Mesendoderm (in vitro differentiated cells): ENCODE measurements around the gene UQCRFS1.

Source experiments
- DNase-seq: peaks from one replicate; pipeline ENCODE4 v3.0.0; 2013
- H2AK5ac ChIP-seq: 2 replicates; pipeline ENCODE4 v1.6.1; 2013; ENCODE audit warnings: low read length, inconsistent platforms
- H2BK120ac ChIP-seq: 2 replicates; pipeline ENCODE4 v1.6.1; 2013; ENCODE audit warnings: low read depth, mild to moderate bottlenecking, low read length, moderate library complexity, mixed read lengths
- H2BK15ac ChIP-seq: replicated peaks from 2 replicates; pipeline ENCODE4 v1.6.1; 2013; ENCODE audit warnings: low read depth, mild to moderate bottlenecking, moderate library complexity
- H2BK5ac ChIP-seq: 2 replicates; pipeline ENCODE4 v1.6.1; 2013; ENCODE audit warnings: low read length, inconsistent platforms
- H3K18ac ChIP-seq: 2 replicates; pipeline ENCODE4 v1.6.1; 2013; ENCODE audit warnings: mild to moderate bottlenecking, low read length, mixed read lengths
- H3K23ac ChIP-seq: one replicate; pipeline ENCODE4 v1.6.1; 2013; ENCODE audit warnings: low read length
- H3K27ac ChIP-seq: 2 replicates; pipeline ENCODE4 v1.5.1; 2013; ENCODE audit warnings: low read depth, mild to moderate bottlenecking, inconsistent platforms, low read length, moderate library complexity
- H3K27me3 ChIP-seq: 2 replicates; pipeline ENCODE4 v1.6.1; 2013; ENCODE audit warnings: low read length, control low read depth, mild to moderate bottlenecking, inconsistent platforms; ENCODE audit not compliant: insufficient read depth, poor library complexity
- H3K36me3 ChIP-seq: 2 replicates; pipeline ENCODE4 v1.6.1; 2013; ENCODE audit warnings: low read length, inconsistent platforms; ENCODE audit not compliant: control insufficient read depth, insufficient read depth
- H3K4ac ChIP-seq: one replicate; pipeline ENCODE4 v1.6.1; 2013; ENCODE audit warnings: low read depth, mild to moderate bottlenecking, low read length, moderate library complexity
- H3K4me1 ChIP-seq: 2 replicates; pipeline ENCODE4 v1.6.1; 2013; ENCODE audit warnings: low read depth, low read length, inconsistent platforms; ENCODE audit not compliant: control insufficient read depth
- H3K4me2 ChIP-seq: 2 replicates; pipeline ENCODE4 v1.6.1; 2013; ENCODE audit warnings: low read length
- H3K4me3 ChIP-seq: 2 replicates; pipeline ENCODE4 v1.5.1; 2013; ENCODE audit warnings: mild to moderate bottlenecking, low read length
- H3K56ac ChIP-seq: one replicate; pipeline ENCODE4 v1.6.1; 2013; ENCODE audit warnings: low read length
- H3K79me1 ChIP-seq: 2 replicates; pipeline ENCODE4 v1.6.1; 2013; ENCODE audit warnings: low read length, inconsistent platforms
- H3K79me2 ChIP-seq: 2 replicates; pipeline ENCODE4 v1.6.1; 2013; ENCODE audit warnings: mild to moderate bottlenecking, low read length; ENCODE audit not compliant: control insufficient read depth, insufficient read depth
- H3K9ac ChIP-seq: 2 replicates; pipeline ENCODE4 v1.6.1; 2013; ENCODE audit warnings: low read length, inconsistent platforms
- H4K5ac ChIP-seq: one replicate; pipeline ENCODE4 v1.6.1; 2013; ENCODE audit warnings: low read length
- H4K8ac ChIP-seq: one replicate; pipeline ENCODE4 v1.6.1; 2013; ENCODE audit warnings: low read depth, mild to moderate bottlenecking, control low read depth, low read length, moderate library complexity
- WGBS: extraction: QIAGEN DNeasy Blood & Tissue Kit; methylation state at CpG from one replicate; pipeline ENCODE4 v1.1.7; 2013; ENCODE audit warnings: low lambda C conversion rate, missing lambda C conversion rate; ENCODE audit not compliant: insufficient coverage; ENCODE audit errors: extremely low coverage; 5-methylcytosine and 5-hydroxymethylcytosine counted together

The UQCRFS1 gene

GRCh38 chr19:29247471-29247870 lies 34.5 kb upstream of the UQCRFS1 start:
- no peak overlapping the region for H3K4ac ChIP-seq
- no peaks in the 10 kb centered on the region for H3K27me3 ChIP-seq
- H3K4me2 ChIP-seq: no peak overlapping the region
- H3K56ac ChIP-seq: no peak overlapping the region
- no peak overlapping the region for H3K4me3 ChIP-seq
- WGBS: no CpG with 5 or more reads among the region's 9 CpGs
- no peak overlapping the region for H3K18ac ChIP-seq
- no peak overlapping the region for H4K5ac ChIP-seq
- H3K4me1 ChIP-seq: no peaks in the 10 kb centered on the region
- no peak overlapping the region for H3K23ac ChIP-seq
- no peak overlapping the region for H4K8ac ChIP-seq
- no peak overlapping the region for H2BK120ac ChIP-seq
- H3K27ac ChIP-seq: no peak overlapping the region
- H2AK5ac ChIP-seq: no peak overlapping the region
- H2BK5ac ChIP-seq: no peak overlapping the region
- H3K79me1 ChIP-seq: no peaks in the 10 kb centered on the region
- H3K36me3 ChIP-seq: no peaks in the 10 kb centered on the region
- H3K9ac ChIP-seq: no peak overlapping the region
- DNase-seq: no peak
- H3K79me2 ChIP-seq: no peaks in the 10 kb centered on the region
- H2BK15ac ChIP-seq: no peak overlapping the region

GRCh38 chr19:29247051-29247450 lies 34.1 kb upstream of the UQCRFS1 start:
- H3K56ac ChIP-seq: no peak overlapping the region
- H3K36me3 ChIP-seq: no peaks in the 10 kb centered on the region
- H2BK5ac ChIP-seq: no peak overlapping the region
- H3K27ac ChIP-seq: no peak overlapping the region
- no peak overlapping the region for H3K4me2 ChIP-seq
- DNase-seq: no peak
- H3K79me2 ChIP-seq: no peaks in the 10 kb centered on the region
- WGBS: no CpG with 5 or more reads among the region's 3 CpGs
- H3K4me3 ChIP-seq: no peak overlapping the region
- no peak overlapping the region for H3K9ac ChIP-seq
- H3K4me1 ChIP-seq: no peaks in the 10 kb centered on the region
- no peak overlapping the region for H2AK5ac ChIP-seq
- no peak overlapping the region for H3K4ac ChIP-seq
- no peaks in the 10 kb centered on the region for H3K27me3 ChIP-seq
- no peak overlapping the region for H4K8ac ChIP-seq
- no peak overlapping the region for H2BK120ac ChIP-seq
- no peak overlapping the region for H4K5ac ChIP-seq
- no peak overlapping the region for H3K23ac ChIP-seq
- H3K79me1 ChIP-seq: no peaks in the 10 kb centered on the region
- H3K18ac ChIP-seq: no peak overlapping the region
- no peak overlapping the region for H2BK15ac ChIP-seq

- H2BK120ac ChIP-seq: no peak overlapping the region
- no peak overlapping the region for H2BK15ac ChIP-seq
- H3K18ac ChIP-seq: no peak overlapping the region
- H3K4ac ChIP-seq: no peak overlapping the region
- no peaks in the 10 kb centered on the region for H3K79me2 ChIP-seq
- no peak overlapping the region for H3K56ac ChIP-seq
- H3K79me1 ChIP-seq: no peaks in the 10 kb centered on the region
- H3K27me3 ChIP-seq: no peaks in the 10 kb centered on the region
- WGBS: no CpG with 5 or more reads among the region's 6 CpGs
- H3K36me3 ChIP-seq: no peaks in the 10 kb centered on the region
- H3K9ac ChIP-seq: no peak overlapping the region
- H4K5ac ChIP-seq: no peak overlapping the region
- no peak overlapping the region for H3K4me3 ChIP-seq
- H3K4me2 ChIP-seq: no peak overlapping the region
- H2AK5ac ChIP-seq: no peak overlapping the region
- no peak overlapping the region for H3K27ac ChIP-seq
- no peak overlapping the region for H4K8ac ChIP-seq
- no peak overlapping the region for H3K23ac ChIP-seq
- H2BK5ac ChIP-seq: no peak overlapping the region
- no peaks in the 10 kb centered on the region for H3K4me1 ChIP-seq
- DNase-seq: no peak
Observed at GRCh38 chr19:29245215-29245614, 32.3 kb upstream of the UQCRFS1 start.

GRCh38 chr19:29241324-29241723 lies 28.4 kb upstream of the UQCRFS1 start:
- Histone ChIP-seq H2BK5ac (no peak overlapping the region), H3K56ac (no peak overlapping the region), H3K4me2 (no peak overlapping the region), H3K36me3 (no peaks in the 10 kb centered on the region), H2BK15ac (no peak overlapping the region), H3K27ac (no peak overlapping the region), H4K5ac (no peak overlapping the region), H3K9ac (no peak overlapping the region), H2AK5ac (no peak overlapping the region), H3K4me1 (no peaks in the 10 kb centered on the region), H4K8ac (no peak overlapping the region), H3K79me1 (no peaks in the 10 kb centered on the region), H2BK120ac (no peak overlapping the region), H3K23ac (no peak overlapping the region), H3K18ac (no peak overlapping the region), H3K79me2 (no peaks in the 10 kb centered on the region), H3K27me3 (no peaks in the 10 kb centered on the region), H3K4me3 (no peak overlapping the region), H3K4ac (no peak overlapping the region)
- no peak for DNase-seq

GRCh38 chr19:29239213-29239776 lies 26.3 kb upstream of the UQCRFS1 start:
- no peak for DNase-seq
- Histone ChIP-seq H4K5ac (no peak overlapping the region), H3K9ac (no peak overlapping the region), H2BK5ac (no peak overlapping the region), H2AK5ac (no peak overlapping the region), H3K4me3 (no peak overlapping the region), H3K79me2 (no peaks in the 10 kb centered on the region), H2BK15ac (no peak overlapping the region), H3K56ac (no peak overlapping the region), H3K36me3 (no peaks in the 10 kb centered on the region), H3K4me1 (no peaks in the 10 kb centered on the region), H4K8ac (no peak overlapping the region), H3K27ac (no peak overlapping the region), H3K23ac (no peak overlapping the region), H2BK120ac (no peak overlapping the region), H3K27me3 (no peaks in the 10 kb centered on the region), H3K79me1 (no peaks in the 10 kb centered on the region), H3K4me2 (no peak overlapping the region), H3K4ac (no peak overlapping the region), H3K18ac (no peak overlapping the region)
- no CpG with 5 or more reads among the region's 2 CpGs for WGBS

- Histone ChIP-seq H3K18ac (no peak overlapping the region), H2BK5ac (no peak overlapping the region), H3K56ac (no peak overlapping the region), H3K36me3 (no peaks in the 10 kb centered on the region), H3K9ac (no peak overlapping the region), H3K23ac (no peak overlapping the region), H2AK5ac (no peak overlapping the region), H3K27ac (no peak overlapping the region), H3K79me2 (no peaks in the 10 kb centered on the region), H3K79me1 (no peaks in the 10 kb centered on the region), H4K8ac (no peak overlapping the region), H2BK120ac (no peak overlapping the region), H4K5ac (no peak overlapping the region), H3K4me3 (no peak overlapping the region), H3K4me2 (no peak overlapping the region), H3K4me1 (no peaks in the 10 kb centered on the region), H3K4ac (no peak overlapping the region), H2BK15ac (no peak overlapping the region), H3K27me3 (no peaks in the 10 kb centered on the region)
- no CpG with 5 or more reads among the region's 5 CpGs for WGBS
- DNase-seq: no peak
Observed at GRCh38 chr19:29233591-29233990, 20.6 kb upstream of the UQCRFS1 start.
